GM19467 (cell line): ENCODE data around the gene FGFBP1.
"Not testable (repeated sequence)": the region's sequence is repeated elsewhere in the genome, so short reads cannot be mapped to it uniquely, and the experiment has no call there.

ENCODE experiments used
- ATAC-seq: cut with Tn5 transposase; IDR thresholded peaks from one replicate; pipeline ENCODE4 v1.9.1; 2021; ENCODE audit warnings: mild to moderate bottlenecking, moderate library complexity; ENCODE audit not compliant: unreplicated experiment

The FGFBP1 gene

GRCh38 chr4:15947684-15948083 lies 9.1 kb upstream of the FGFBP1 start:
- no peak for ATAC-seq

- ATAC-seq: no peak
Measured at GRCh38 chr4:15945516-15945915, 7.0 kb upstream of the FGFBP1 start.

GRCh38 chr4:15944895-15945294 lies 6.4 kb upstream of the FGFBP1 start:
- ATAC-seq: no peak

GRCh38 chr4:15942283-15942682 lies 3.7 kb upstream of the FGFBP1 start:
- no peak for ATAC-seq

GRCh38 chr4:15938182-15938581 lies 358 bp downstream of the FGFBP1 start:
- no peak for ATAC-seq

GRCh38 chr4:15936495-15936894 lies 2.0 kb downstream of the FGFBP1 start:
- ATAC-seq: no peak

GRCh38 chr4:15935504-15936402 lies 2.8 kb downstream of the FGFBP1 start:
- no peak for ATAC-seq

GRCh38 chr4:15934259-15934658 lies 4.3 kb downstream of the FGFBP1 start:
- ATAC-seq: no peak

- no peak for ATAC-seq
Measured at GRCh38 chr4:15931451-15932210, 6.9 kb downstream of the FGFBP1 start.

- no peak for ATAC-seq
Measured at GRCh38 chr4:15930314-15930713, 8.2 kb downstream of the FGFBP1 start.

GRCh38 chr4:15929540-15929939 lies 9.0 kb downstream of the FGFBP1 start:
- no peak for ATAC-seq

- ATAC-seq: no peak
Measured at GRCh38 chr4:15928883-15929282, 9.7 kb downstream of the FGFBP1 start.

- no peak for ATAC-seq
Measured at GRCh38 chr4:15926486-15926885, 12.1 kb downstream of the FGFBP1 start.

GRCh38 chr4:15925830-15926229 lies 12.7 kb downstream of the FGFBP1 start:
- no peak for ATAC-seq

GRCh38 chr4:15921592-15921932 lies 17.0 kb downstream of the FGFBP1 start:
- no peak for ATAC-seq

GRCh38 chr4:15920723-15921591 lies 17.6 kb downstream of the FGFBP1 start:
- no peak for ATAC-seq

- ATAC-seq: no peak
Measured at GRCh38 chr4:15918484-15919129, 19.9 kb downstream of the FGFBP1 start.

- no peak for ATAC-seq
Measured at GRCh38 chr4:15917297-15917696, 21.2 kb downstream of the FGFBP1 start.

GRCh38 chr4:15916358-15916757 lies 22.2 kb downstream of the FGFBP1 start:
- ATAC-seq: not testable (repeated sequence)

- ATAC-seq: no peak
Measured at GRCh38 chr4:15914736-15915135, 23.8 kb downstream of the FGFBP1 start.

- ATAC-seq: no peak
Measured at GRCh38 chr4:15914291-15914690, 24.2 kb downstream of the FGFBP1 start.
